Cortex of kidney (tissue), 1 donor: ENCODE data around the gene EXOC4.

Source experiments
- DNase-seq: peaks from one replicate; lab custom pipeline; 2025; lab: John Stamatoyannopoulos, UW

The EXOC4 gene

GRCh38 chr7:133491846-133492652 lies 239.2 kb downstream of the EXOC4 start:
- no peak for DNase-seq

DNA sequence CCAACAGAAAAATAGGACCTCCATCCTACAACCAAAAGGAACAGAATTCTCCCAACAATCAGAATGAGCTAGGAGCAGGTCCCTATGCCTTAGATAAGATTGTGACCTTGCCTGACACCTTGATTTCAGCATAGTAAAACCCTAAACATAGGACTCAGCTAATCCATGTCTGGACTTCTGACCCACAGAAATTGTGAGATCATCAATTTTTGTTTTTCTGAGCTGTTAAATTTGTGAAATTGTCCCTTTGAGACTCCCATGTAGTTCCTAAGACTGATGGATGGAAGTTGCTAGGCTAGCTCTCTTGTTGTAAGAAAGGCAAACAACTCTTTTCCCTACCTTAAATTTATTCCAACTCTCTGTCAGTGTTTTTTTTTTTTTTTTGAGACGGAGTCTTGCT lies 244.2 kb downstream of the EXOC4 start:
- no peak for DNase-seq

DNA sequence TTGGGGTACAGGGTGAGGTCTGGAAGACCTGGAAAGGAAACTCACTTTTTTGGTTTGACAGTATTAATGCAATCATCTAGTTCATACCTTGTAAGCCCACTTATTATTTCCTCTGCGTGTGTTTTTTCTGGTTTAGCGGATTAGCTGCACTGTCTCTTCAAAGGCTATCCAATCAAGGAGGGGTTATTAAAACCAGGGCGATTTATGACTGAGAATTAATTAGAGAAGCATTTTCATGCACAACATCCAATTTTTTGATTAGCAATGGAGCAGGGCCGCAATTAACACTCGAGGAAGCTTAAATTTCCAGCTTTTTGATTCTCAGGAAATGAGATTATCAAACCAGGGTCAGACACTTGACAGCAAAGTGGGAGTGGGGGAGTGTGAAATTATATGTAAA lies 248.9 kb downstream of the EXOC4 start:
- DNase-seq = no peak

DNA sequence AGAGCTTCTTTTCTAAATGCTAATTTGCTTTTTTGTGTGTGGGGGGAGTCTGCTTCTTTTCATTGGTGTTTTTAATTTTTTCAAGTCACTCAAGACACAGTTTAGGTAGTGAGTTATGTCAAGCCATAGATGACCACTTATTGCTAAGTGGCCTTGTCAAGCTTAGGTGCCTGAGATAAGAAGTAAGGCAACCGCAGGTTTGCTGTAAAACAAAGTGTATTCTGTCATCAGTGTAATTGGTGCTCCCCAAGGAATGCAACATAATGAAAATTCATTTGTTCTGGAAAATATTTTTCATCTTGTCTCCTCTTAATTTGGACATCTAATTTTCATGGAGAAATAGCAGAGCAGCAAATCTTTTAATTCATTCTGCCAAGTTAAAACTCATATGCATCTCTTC lies 249.6 kb downstream of the EXOC4 start:
- no peak for DNase-seq

- DNase-seq = no peak
These were observed 250.1 kb downstream of the EXOC4 start for GRCh38 chr7:133502972-133503371.

GRCh38 chr7:133504825-133505224 lies 251.9 kb downstream of the EXOC4 start:
- no peak for DNase-seq

GRCh38 chr7:133509822-133510221 lies 256.9 kb downstream of the EXOC4 start:
- DNase-seq = no peak

DNA sequence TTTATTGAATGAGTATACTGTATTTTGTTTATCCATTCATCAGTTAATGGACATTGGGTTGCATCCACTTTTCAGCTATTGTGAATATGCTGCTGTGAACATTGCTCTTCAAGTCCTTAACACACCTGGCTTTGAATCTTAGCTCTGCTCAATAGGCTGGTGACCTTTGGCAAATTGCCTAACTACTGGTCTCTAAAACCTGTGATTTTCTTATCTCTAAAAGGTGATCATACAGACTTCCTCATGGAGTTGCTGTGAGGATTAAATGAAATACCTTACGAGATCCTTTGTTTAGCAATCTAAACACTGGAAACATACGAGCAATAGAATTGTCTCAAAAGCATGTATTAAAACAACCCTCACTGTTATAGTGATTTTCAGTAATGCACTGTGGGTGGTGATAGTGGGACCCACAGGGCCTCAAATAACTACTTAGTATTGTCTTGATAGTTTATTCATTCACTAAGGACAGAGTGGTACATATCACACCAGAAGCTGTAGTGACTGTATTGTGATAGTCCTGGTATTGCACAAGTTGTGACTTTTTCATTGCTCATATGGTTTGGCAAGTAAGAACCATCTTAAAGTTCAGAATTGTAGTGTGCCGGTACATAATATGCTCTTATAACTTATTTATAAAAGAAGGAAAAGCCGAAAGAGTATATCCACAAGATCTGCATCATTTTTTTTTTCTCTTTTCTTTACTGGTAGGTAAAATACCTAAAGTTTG lies 257.6 kb downstream of the EXOC4 start:
- no peak for DNase-seq

GRCh38 chr7:133511252-133511651 lies 258.4 kb downstream of the EXOC4 start:
- DNase-seq = no peak

GRCh38 chr7:133511708-133512107 lies 258.8 kb downstream of the EXOC4 start:
- DNase-seq = no peak

DNA sequence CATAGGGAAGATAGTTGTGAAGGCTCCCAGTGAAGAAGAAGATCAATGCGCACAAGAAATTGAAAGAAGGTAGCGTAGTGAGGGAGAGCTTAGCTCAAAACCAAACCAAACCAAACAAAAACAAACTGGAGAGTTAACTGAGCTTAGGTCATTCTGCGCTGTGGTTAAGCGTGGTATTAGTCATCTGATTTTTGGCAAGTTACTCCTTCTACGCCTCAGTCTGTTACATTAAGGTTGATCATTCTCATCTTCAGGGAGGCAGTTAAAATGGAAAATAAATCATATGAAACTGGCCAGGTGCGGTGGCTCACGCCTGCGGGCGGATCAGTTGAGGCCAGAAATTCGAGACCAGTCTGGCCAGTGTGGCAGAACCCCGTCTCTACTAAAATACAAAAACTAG lies 259.7 kb downstream of the EXOC4 start:
- no peak for DNase-seq

DNA sequence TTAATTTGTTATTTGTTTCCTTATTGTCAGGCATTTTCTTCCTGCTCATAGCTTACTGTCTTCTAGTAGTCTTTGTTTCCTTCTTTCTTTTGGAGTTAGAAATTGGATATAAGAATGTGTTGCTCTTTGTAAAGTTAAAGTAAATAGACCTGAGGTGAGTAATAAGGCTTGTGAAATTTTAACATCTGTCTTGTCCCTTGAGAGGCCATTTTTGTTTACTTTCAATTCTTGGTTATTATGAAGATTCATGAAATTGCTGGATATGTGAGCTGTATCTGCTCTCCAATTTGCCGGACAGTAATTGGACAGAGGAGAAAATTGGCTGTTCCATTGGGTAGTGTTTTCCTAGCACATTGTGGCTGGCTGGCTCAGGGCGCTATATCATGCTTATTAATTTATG lies 260.7 kb downstream of the EXOC4 start:
- DNase-seq = no peak

GRCh38 chr7:133514551-133514950 lies 261.7 kb downstream of the EXOC4 start:
- DNase-seq = no peak

DNA sequence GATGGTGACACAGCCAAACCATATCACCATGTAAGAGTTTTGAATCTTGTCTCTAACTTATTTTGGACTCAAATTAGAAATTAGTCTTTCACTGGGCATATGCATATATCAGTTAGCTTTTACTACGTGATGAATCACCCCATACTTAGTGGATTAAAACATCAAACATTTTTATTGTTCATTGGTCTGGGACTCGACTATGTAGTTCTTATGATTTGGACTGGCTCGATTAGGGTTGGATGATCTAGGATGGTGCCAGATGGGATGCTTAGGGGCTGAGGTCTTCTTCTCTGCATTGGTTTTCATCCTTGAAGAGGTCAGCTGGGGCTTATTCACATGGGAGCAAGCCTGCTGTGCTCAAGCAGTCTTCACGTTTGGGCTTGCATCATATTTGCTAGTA lies 264.9 kb downstream of the EXOC4 start:
- no peak for DNase-seq

DNA sequence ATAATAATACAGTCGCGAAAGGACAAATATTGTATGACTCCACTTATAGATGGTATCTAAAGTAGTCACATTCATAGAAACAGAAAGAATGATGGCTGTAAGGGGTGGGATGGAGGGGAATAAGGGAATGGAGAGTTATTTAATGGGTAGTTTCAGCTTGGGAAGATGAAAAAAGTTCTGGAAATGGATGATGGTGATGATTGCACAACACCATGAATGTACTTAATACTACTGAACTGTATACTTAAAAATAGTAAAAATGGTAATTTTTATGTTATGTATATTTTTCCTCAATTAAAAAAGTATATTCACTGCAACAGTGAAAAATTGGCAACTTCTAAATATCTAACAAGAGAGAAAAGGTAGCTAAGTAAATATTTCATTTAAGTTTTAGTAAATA lies 265.8 kb downstream of the EXOC4 start:
- DNase-seq = no peak

GRCh38 chr7:133520248-133520647 lies 267.4 kb downstream of the EXOC4 start:
- no peak for DNase-seq

GRCh38 chr7:133522501-133522900 lies 269.6 kb downstream of the EXOC4 start:
- DNase-seq = no peak

DNA sequence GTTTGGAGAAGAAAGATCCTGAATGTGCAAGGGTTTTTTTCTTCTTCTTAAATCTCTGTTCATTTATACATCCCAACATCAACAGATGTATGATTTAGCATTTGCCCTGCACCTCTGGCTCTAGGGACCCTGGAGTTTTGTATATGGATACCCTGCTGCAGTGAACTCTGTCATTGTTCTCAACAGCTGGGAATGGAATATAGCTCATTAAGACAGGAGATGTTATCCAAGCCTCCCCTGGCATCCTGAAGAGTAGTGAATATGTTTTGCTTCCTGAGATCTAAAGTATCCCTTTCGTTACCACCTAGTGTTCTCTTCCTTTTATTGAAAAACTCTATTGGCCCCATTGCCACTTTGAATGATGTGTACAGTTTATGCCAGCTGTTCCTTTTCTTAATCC lies 275.9 kb downstream of the EXOC4 start:
- no peak for DNase-seq

GRCh38 chr7:133529861-133530260 lies 277.0 kb downstream of the EXOC4 start:
- no peak for DNase-seq

- no peak for DNase-seq
These were observed 277.8 kb downstream of the EXOC4 start for GRCh38 chr7:133530682-133531081.

- DNase-seq = no peak
These were observed 281.9 kb downstream of the EXOC4 start for GRCh38 chr7:133534816-133535215.

- DNase-seq = no peak
These were observed 282.4 kb downstream of the EXOC4 start for GRCh38 chr7:133535308-133535707.

GRCh38 chr7:133536450-133536849 lies 283.6 kb downstream of the EXOC4 start:
- no peak for DNase-seq

DNA sequence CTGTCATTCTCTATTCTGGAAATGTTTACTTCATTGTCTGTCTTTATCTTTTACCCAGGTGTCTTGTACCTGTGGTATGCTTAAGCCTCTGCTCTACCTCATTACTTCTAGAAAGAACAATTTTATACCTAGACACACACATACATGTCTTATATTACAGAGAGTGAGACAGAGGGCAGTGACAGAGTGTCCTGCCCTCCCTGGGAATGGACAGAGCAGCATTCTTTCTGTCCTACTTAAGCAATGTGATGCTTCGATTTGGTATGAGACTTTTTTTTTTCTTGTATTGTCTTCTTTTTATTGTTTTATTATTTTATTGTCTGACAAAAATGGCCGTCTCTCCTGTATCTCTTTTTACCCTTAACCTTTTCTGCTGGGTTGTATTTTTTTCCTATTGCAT lies 286.1 kb downstream of the EXOC4 start:
- DNase-seq = no peak
